NCI-H2227 (cell line): Measurements from ENCODE around the gene FRMD4A.

ENCODE experiments used
- DNase-seq: peaks from one replicate; lab custom pipeline; 2025; ENCODE audit not compliant: unreplicated experiment; lab: John Stamatoyannopoulos, UW

Gene FRMD4A

GRCh38 chr10:13665516-13666262 is 665.0 kb downstream of the FRMD4A start:
- DNase-seq = no peak

- DNase-seq = no peak
These were observed 669.5 kb downstream of the FRMD4A start for GRCh38 chr10:13661256-13661655.

GRCh38 chr10:13660551-13660920 is 670.2 kb downstream of the FRMD4A start:
- no peak for DNase-seq

GRCh38 chr10:13659887-13660550 is 670.7 kb downstream of the FRMD4A start:
- DNase-seq = peak; percentile 38

GRCh38 chr10:13658871-13659685 is 671.6 kb downstream of the FRMD4A start:
- no peak for DNase-seq

- no peak for DNase-seq
These were observed 672.5 kb downstream of the FRMD4A start for GRCh38 chr10:13658264-13658663.

- DNase-seq = no peak
These were observed 673.5 kb downstream of the FRMD4A start for GRCh38 chr10:13657101-13657680.

GRCh38 chr10:13656337-13657100 is 674.2 kb downstream of the FRMD4A start:
- DNase-seq = no peak

- no peak for DNase-seq
These were observed 675.9 kb downstream of the FRMD4A start for GRCh38 chr10:13654846-13655245.

GRCh38 chr10:13654118-13654830 is 676.5 kb downstream of the FRMD4A start:
- no peak for DNase-seq

- DNase-seq = no peak
These were observed 677.9 kb downstream of the FRMD4A start for GRCh38 chr10:13652860-13653259.

- no peak for DNase-seq
These were observed 678.6 kb downstream of the FRMD4A start for GRCh38 chr10:13651969-13652720.

- no peak for DNase-seq
These were observed 679.8 kb downstream of the FRMD4A start for GRCh38 chr10:13650961-13651360.

GRCh38 chr10:13649844-13650520 is 680.7 kb downstream of the FRMD4A start:
- DNase-seq = no peak

GRCh38 chr10:13648425-13648824 is 682.3 kb downstream of the FRMD4A start:
- no peak for DNase-seq

GRCh38 chr10:13644866-13645265 is 685.9 kb downstream of the FRMD4A start:
- DNase-seq = no peak

- no peak for DNase-seq
These were observed 687.7 kb downstream of the FRMD4A start for GRCh38 chr10:13643016-13643415.

GRCh38 chr10:13642293-13642692 is 688.4 kb downstream of the FRMD4A start:
- no peak for DNase-seq

- no peak for DNase-seq
These were observed 692.8 kb downstream of the FRMD4A start for GRCh38 chr10:13637894-13638293.
